Islet precursor cell (in vitro differentiated cells): ENCODE data around the gene CFAP97.
"Not testable (repeated sequence)": the region's sequence is repeated elsewhere in the genome, so short reads cannot be mapped to it uniquely, and the experiment has no call there.

Experiments used
- DNase-seq: peaks from one replicate; pipeline ENCODE4 v3.0.0-alpha.2; 2018

The CFAP97 gene

DNA sequence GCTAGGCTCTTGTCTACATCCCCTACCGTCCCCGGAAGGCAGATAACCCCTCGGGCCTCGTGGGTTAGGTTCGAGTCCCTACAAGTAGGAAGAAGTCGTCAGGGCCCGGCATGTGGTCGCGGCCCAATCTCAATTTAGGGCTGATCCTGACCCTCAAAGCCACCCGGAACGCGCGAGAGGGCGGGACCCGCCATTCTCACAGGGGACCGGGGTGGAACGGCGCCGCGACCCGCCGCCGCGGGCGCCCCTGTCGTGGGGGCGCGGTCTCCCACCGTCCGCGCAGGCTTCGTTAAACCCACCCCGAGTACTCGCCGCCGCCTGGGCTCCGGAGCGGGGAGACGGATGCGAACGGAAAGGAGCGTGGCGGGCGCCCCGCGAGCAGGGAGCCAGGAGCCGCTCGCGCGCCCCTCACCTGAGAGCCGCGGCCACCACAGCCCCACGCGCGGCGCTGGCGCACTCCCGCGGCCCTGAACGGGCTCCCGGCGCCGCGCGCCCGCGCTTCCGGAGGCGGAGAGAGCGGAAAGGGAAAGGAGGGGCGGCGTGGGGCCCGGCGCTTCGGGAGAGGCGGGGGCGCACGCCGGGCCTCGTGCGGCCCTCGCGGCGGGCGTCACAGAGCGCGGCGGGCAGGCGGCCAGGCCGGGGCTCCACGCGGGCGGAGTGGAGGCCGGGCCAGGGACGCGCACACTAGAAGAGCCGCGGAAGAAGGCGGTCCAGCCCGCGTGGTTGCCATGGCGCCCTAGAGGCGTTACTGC, at the start of gene CFAP97:
Gene CFAP97, minus strand, starts transcription at position 515 of the 752 bp plus-strand sequence. CDS start 12,804 bp downstream, outside the sequence.
- peak; percentile 80 for DNase-seq

DNA sequence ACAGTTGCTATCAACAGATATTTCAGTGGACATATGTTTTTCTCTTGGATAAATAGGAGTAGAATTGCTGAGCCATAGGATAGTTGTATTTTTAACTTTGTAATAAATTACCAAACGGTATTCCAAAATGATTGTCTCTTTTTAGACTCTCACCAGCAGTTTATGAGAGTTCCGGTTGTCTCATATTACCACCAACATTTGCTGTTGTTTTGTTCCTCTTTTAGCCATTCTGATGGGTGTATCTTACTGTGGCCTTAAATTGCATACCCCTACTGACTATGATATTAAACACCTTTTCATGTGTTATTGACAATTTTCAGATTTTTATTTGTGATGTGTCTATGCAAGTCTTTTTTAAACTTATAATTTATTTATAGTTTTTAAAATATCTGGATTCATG, 45.3 kb upstream of the CFAP97 start:
- no peak for DNase-seq

DNA sequence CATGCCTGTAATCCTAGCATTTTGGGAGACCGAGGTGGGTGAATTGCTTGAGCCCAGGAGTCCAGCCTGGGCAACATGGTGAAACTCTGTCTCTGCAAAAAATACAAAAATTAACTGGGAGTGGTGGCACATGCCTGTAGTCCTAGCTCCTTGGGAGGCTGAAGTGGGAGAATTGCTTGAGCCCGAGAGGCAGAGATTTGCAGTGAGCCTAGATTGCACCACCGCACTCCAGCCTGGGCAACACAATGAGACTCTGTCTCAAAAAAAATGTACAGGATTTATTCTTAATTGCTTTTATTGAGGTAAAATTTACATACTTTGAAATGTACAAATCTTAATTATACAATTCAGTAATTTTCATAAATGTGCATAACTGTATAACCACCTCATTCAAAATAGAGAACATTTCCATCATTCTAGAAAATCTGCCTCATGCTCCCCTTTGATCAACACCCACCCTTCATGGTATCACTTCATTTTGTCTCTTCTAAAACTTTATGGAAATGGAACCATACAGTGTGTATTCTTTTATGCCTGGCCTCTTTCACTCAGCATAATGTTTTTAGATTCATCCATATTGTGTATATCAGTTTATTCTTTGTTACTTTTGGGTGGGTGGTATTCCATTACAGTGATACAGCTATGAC, 44.7 kb upstream of the CFAP97 start:
- no peak for DNase-seq

DNA sequence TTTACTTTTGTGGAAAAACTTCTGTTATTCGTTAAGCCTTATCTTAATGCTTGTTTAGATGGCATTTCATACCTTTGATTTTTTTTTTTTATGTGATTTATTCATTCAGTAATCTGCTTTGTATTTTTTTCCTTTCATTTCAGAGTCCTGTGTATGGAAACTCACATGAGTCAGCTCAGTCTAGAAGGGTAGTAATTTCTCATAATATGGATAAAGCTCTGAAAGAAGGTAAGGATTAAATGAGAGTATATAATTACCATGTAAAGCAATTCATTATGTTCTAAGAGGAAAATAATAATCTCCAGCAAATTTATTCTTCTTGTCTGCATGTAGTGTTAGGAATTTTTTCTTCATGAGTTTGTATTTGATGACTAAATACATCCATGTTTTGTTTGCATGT, 43.4 kb upstream of the CFAP97 start:
- DNase-seq: no peak

DNA sequence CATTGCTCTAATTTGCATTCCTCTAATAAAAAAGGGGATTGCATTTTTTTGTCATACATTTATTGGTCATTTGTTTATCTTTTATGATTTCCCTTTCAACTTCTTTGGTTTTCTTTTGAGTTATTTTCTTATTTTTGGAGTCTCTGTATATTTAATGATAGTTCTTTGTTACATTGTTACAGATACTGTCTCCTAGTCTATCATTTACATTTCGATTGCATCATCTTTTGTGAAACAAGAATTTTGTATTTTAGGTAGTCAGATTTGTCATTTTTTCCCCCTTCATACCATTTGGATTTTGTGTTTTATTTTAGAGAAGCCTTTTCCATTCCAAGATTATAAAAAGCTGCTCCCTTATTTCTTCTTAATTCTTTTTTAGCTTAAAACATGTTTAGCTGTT, 42.7 kb upstream of the CFAP97 start:
- no peak for DNase-seq

DNA sequence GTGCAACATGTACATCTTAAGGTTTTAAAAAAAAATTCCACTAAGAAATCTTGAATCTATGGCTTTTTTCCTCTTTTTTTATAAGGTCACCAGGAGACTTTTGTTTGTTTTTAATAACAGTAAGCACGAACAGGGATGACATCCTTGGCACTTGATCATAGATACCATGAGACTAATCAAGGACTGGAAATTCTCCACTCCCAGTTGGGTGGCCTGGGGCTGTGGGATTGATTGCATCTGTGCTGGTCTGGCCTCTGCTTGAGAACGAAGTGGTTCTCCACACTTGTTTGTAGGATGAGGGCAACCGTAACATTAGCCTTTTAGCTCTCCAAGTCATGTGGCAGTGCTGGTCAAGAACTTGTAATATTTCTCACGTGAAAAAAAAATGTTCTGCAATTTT, 41.0 kb upstream of the CFAP97 start:
- peak; percentile 78 for DNase-seq

DNA sequence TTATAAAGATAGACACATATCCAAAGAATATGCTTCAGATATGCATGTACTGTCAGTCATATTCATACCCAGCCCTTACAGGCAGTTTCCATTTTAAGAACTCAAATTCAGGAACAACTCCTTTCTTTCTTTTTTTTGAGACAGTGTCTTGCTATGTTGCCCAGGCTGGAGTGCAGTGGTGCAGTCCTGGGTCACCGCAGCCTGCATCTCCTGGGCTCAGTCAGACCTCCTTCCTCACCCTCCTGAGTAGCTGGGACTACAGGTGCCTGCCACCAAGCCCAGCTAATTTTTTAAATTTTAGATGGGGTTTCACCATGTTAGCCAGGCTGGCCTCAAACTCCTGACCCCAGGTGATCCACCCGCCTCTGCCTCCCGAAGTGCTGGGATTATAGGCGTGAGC, 40.1 kb upstream of the CFAP97 start:
- no peak for DNase-seq

DNA sequence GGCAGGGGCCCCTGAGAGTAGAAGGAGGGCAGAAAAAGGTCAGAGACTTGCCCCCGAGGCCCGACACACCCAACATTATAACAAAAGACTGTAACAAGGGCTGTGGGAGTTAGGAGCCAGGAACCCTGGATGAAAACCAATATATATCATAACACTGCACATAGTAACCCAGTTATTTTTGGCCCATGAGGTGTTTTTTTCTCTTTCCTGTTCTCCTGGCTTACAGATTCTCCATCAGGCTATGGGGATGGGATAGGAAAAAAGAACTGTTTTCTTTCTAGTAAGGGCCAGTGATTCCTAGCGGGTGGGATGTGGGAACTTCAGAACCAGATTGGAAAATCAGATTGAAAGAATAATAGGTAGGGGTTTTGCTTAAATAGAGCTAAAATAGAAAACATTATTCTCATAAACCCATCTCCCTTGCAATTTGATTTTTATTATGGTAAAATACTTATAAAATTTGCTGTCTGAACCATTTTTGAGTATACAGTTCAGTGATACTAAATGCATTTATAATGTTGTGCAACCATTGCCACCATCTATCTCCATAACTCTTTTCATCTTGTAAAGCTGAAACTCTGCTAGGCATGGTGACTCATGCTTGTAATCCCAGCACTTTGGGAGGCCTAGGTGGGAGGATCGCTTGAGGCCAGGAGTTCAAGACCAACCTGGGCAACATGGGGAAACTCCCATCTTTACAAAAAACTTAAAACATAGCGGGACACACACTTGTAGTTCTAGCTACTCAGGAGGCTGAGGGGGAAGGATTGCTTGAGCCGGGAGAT, 39.1 kb upstream of the CFAP97 start:
- DNase-seq: no peak

DNA sequence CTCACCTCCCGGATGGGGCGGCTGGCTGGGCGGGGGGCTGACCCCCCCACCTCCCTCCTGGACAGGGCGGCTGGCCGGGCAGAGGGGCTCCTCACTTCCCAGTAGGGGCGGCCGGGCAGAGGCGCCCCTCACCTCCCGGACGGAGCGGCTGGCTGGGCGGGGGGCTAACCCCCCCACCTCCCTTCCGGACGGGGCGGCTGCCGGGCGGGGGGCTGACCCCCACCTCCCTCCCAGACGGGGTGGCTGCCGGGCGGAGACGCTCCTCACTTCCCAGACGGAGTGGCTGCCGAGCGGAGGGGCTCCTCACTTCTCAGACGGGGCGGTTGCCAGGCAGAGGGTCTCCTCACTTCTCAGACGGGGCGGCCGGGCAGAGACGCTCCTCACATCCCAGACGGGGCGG, 36.7 kb upstream of the CFAP97 start:
- DNase-seq: not testable (repeated sequence)

DNA sequence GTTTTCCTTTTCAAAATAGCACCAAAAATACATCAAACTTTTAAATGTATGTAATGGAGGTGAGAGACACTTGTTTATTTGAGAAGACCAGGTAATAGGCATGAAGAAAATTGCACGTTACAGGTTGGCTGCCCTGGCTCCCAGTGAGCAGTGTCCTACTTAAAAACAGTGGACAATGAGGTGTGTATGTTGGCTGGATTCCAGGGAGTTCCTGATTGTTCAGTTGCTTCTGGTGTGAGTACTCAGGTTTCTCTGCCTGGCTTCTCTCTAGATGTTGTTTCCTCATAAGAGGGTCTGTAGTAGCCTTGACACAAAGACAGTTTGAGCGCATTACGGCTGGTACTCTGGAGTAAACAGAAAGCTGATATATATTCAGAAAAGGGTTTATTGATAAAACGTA, 35.0 kb upstream of the CFAP97 start:
- no peak for DNase-seq

DNA sequence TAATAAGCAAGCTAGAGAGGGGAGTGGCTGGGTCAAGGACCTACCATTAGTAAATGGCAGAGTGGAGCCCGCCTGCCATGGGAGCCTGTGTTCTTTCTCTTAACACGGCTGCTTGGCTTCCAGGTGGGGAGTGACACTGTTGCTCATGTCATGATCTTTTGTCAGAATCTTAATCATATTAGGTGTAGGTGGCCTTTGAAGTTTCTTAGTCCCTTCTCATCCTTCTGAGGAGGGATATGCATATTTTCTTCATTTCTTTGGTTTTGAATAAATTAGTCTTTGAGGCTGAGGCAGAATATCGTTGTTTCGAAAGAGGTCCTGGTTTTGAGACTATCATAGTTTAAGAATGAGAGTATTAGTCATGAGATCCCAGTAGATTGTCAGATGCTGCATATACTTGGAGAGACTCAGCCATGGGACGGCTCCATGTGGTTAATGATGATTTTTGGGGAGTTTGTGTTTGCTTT, 34.4 kb upstream of the CFAP97 start:
- DNase-seq: no peak

DNA sequence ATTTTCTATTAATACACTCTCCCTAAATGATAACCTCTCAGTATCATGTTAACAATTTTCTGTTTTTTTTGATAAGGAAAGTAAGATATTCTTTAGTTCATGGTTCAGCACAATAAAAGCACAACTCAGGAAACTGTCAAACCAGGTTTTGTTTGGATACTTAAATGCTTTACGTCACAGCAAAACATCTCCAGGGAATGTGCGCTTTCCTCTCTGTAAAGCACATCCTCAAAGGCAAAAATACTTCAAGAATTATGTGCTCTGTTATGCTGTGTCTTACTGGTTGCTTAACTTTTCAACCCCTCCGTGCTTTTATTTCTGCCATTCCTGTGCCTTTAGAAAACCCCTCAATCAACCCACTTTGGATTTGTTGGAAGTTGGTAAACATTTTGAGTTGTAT, 33.4 kb upstream of the CFAP97 start:
- no peak for DNase-seq

DNA sequence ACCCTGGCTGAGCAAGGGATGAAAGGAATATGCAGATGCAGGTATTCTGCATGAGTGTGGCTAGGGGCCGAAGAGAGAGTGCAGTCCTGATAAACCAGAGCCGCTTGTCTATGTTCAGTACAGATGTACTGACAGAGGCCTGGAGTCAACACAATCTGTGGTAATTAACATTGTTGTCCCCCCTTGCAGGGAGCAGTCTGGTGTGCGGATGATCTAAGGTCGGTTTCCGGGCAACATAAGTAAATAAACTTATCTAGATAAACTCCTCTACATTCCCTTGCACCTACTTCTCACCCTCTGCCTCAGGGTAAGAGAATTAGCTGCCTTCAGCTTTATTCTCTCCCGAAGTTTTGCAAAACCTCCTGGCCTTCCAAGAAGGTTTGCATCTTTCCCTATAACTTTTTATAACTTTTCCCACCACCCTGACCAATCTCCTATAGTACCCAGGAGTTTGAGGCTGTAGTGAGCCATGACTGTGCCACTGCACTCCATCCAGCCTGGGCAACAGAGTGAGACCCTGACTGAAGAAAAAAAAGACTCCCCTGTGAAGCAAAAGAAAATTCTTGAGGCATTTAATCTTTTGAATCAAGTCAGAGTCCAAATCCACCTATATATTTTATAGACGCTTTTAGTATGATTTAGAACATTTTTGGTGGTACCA, 32.2 kb upstream of the CFAP97 start:
- peak; percentile 92 for DNase-seq

DNA sequence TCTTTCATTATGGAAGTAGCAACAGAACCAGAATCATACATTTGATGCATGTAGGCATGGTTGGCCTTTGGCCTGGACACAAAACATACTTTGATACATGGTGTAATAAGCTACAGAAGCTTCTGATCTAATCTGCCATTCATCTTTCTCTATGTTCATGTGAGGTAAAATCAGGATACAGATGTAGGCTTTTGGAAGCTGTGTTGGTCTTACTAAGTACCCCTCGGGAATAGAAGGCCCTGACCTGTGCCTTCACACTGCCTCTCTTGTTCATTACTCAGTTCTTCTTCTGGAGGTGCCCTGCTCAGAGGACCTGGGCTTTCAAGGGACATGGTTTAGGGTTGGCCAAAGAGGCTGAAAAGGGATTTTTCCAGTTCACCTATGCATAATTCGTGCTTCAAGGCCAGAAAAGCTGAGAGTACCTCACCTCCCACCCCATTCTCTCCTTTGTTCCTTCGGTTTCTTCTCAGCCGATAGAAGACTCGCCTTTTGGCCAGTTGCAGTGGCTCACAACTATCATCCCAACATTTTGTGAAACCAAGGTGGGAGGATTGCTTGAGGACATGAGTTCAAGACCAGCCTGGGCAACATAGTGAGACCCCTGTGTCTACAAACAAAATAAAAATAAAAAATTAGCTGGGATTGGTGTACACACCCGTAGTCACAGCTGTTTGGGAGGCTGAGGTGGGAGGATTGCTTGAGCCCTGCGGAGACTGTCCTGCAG, 31.5 kb upstream of the CFAP97 start:
- no peak for DNase-seq

DNA sequence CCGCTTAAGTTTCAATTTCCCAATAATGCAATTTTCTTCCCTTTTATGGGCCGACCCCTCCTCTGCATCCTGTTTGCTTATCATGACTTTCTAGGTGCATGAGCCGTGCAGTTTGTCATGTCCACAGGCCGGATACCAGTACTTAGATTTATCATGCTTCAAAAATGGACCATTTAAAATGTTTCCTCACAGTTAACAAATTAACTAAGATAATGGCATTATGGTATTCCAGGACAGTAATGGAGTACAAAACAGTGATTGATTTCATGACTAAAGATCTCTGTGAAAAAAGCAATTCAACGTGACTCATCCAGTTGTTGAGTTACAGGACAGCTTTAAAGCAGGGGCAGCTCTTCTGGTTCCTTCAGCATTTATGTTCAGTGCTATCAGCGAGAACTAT, 28.6 kb upstream of the CFAP97 start:
- no peak for DNase-seq

DNA sequence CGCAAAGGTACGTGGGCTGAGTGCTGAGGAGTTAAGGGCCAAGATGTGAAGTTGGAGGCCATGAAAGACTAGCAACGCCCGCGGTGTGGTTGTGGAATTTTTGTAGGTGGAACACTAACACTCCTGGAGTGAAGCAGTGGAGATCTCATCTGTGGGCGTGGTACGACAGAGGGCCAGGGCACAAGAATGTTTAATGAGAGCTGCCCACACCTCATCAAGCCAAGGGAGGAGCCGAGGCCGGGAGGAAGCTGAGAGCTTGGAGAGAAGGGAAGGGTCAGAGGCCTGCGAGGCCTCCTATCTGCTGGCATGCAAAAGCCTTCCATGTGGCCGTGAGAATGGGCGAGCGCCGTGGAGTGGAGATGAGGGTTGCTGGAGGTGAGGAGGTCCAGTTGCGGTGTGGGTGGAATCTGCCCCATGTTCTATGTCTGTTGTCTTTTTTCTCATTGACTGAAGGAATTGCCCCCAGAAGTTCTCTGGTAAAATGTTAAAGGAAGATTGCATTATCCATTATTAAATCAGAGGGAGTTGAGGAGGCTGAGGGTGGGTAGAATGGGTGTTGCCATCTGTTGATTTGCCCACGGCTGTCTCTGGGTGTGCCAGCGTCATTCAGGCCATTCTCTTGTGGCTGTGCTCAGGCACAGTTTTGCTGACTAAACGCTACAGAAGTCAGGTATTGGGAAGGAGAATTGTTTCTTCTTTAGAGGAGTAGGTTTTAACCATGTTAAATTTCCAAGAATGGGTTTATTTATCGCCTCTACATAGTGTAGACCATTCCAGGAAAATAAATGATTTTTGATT, 25.4 kb upstream of the CFAP97 start:
- DNase-seq: no peak

DNA sequence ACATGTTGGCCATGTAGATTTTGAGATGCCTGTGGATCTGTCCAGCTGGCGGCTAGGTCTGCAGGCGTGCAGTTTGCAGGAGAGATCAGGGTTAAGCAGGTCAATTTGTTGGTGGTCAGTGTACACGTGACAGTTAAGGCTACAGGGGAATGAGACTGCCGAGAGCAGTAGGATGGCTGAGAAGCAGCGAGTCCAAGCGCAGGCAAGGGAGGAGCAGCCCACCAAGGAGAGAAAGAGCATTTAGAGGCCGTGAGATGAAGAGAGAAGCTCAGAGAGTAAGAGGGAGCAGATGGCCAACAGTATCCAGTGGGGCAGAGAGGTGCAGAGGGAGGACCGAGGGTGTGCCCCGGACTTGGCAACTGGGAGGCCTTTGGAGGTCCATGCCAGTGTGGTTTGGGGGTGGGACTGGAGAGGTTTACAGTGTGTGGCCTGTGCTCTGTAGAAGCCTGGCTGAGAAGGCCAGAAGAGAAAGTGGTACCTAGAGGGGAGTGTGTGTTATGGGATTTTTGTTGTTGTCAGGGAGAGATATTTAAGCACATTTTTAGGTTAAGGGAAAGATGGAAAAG, 24.0 kb upstream of the CFAP97 start:
- no peak for DNase-seq

DNA sequence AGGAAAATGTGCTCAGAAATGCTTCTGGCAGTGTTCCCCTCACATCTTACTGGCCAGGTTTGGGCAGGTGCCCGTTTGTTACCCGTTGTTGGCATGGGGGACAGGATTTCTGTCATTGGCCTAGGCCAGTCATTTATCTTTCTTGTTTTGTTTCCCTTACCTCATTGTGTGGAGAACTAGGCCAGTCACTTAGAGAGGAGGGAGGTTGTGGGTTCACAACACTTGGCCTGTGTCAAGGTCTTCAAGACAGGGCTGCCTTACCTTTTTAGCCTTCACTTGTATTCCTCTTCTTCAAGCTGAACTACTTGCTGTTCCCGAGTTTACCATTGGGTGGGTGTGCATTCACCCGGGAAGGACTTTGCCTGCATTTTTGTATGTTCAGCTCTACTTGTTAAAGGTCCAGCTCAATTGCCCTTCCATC, 23.3 kb upstream of the CFAP97 start:
- no peak for DNase-seq

DNA sequence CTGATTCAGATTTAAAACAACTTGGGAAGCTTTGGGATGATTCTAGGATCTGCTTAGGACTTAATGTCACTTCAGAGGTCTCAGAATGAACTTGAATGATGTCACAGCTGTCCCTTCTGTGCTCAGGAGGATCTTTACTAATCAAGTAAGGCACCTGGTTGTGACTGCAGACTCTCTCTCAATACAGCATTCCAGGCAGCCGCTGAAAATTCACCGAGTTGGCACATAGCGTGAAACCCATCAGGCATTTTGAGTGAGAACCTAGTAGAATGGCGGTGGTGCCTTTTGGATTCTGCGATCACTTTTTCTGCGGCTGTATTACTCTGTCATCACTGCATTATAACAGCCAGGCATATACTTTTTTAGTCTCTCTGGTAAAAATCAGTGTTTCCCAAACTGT, 22.1 kb upstream of the CFAP97 start:
- DNase-seq: no peak

DNA sequence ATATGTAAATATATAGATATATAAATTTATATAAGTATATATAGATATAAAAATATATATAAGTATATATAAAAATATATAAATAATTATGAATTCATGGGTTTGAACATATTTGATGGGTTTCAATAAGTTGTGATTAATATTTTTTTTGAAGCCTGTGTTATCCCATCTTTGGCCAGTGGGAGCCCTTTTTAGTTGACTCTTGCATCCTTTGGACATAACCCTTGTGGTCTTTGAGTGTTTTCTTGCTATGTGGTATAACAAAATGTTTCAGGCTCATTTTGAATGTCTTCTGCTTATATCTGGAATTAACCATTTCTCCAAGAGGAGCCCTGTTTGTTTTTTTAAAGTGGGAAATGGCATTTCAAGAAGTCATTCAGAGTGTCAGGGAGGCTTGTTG, 20.8 kb upstream of the CFAP97 start:
- DNase-seq: no peak

DNA sequence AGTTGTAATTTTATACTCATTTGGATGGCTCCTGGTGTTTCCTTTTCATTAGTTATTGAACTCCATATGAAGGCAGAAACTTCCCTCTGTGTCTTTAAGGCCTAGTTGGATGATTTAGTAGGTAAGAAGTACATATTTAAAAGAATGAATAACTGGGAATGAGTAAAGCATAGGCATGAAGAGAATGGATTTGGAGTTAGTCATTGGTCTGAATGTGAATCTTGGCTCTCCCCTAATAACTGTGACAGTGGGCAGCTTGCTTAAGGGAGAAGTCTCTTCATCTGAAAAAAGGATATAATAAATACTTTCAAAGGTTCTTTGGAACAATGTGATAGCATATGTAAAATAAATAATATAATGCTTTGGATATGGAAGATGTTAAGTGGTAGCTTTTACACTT, 18.8 kb upstream of the CFAP97 start:
- no peak for DNase-seq
